IMR-90 (cell line): Measurements from ENCODE around the gene CNPY3.

Experiments used
- CEBPB ChIP-seq: IDR thresholded peaks from 2 replicates; pipeline ENCODE4 v1.6.1; 2012; ENCODE audit warnings: low read depth, low read length, improper control_type of control experiment
- CHD1 ChIP-seq: IDR thresholded peaks from 2 replicates; pipeline ENCODE4 v1.6.1; 2012; ENCODE audit warnings: low read depth, low read length, improper control_type of control experiment
- CTCF ChIP-seq: conservative IDR thresholded peaks from 2 replicates; pipeline ENCODE4 v1.5.1; 2012; ENCODE audit warnings: mild to moderate bottlenecking, low read depth, low read length, improper control_type of control experiment
- MAFK ChIP-seq: IDR thresholded peaks from 2 replicates; pipeline ENCODE4 v1.6.1; 2012; ENCODE audit warnings: low read depth, low read length, improper control_type of control experiment
- MAZ ChIP-seq: IDR thresholded peaks from 2 replicates; pipeline ENCODE4 v1.6.1; 2012; ENCODE audit warnings: low read depth, mild to moderate bottlenecking, low read length, improper control_type of control experiment, moderate library complexity, borderline replicate concordance
- MXI1 ChIP-seq: IDR thresholded peaks from 2 replicates; pipeline ENCODE4 v1.6.1; 2012; ENCODE audit warnings: low read depth, mild to moderate bottlenecking, low read length, moderate library complexity, borderline replicate concordance
- POLR2A ChIP-seq: IDR thresholded peaks from 2 replicates; pipeline ENCODE4 v1.6.1; 2012; ENCODE audit warnings: mild to moderate bottlenecking, low read depth, low read length
- RAD21 ChIP-seq: IDR thresholded peaks from 2 replicates; pipeline ENCODE4 v1.6.1; 2012; ENCODE audit warnings: low read length, improper control_type of control experiment
- RCOR1 ChIP-seq: IDR thresholded peaks from 2 replicates; pipeline ENCODE4 v1.6.1; 2012; ENCODE audit warnings: mild to moderate bottlenecking, low read length, improper control_type of control experiment; ENCODE audit not compliant: insufficient replicate concordance
- RFX5 ChIP-seq: IDR thresholded peaks from 2 replicates; pipeline ENCODE4 v1.8.0; 2012; ENCODE audit warnings: low read depth, mild to moderate bottlenecking, low read length, moderate library complexity
- SMC3 ChIP-seq: fragments of 150-350 bp; IDR thresholded peaks from 2 replicates; pipeline ENCODE4 v1.6.1; 2016; ENCODE audit warnings: low read depth, mild to moderate bottlenecking, antibody characterized with exemption, low read length, moderate library complexity
- USF2 ChIP-seq: fragments of 150-350 bp; IDR thresholded peaks from 2 replicates; pipeline ENCODE4 v1.6.1; 2017; ENCODE audit warnings: mild to moderate bottlenecking, antibody characterized with exemption, low read length, low read depth

GRCh38 chr6:42978487-42978838, 49.2 kb downstream of the CNPY3 start:
- TF ChIP-seq CTCF (no peak), POLR2A (no peak), CEBPB (no peak), MXI1 (no peak), CHD1 (no peak; the same call in 1 of the 2 replicates), MAZ (no peak), RAD21 (no peak), USF2 (no peak), RCOR1 (no peak), RFX5 (no peak), SMC3 (no peak), MAFK (no peak)
